HepG2 (cell line): ENCODE results near the gene PPP1R12B. TPM values are rescaled to one million over a fixed set of nuclear protein-coding genes. Genes with fewer than 3 reads are reported as not detected.
"Not testable (repeated sequence)": the region's sequence is repeated elsewhere in the genome, so short reads cannot be mapped to it uniquely, and the experiment has no call there.

ENCODE experiments used
- AHDC1 ChIP-seq: sonication (generic); formaldehyde crosslinking; IDR thresholded peaks from 2 replicates; pipeline ENCODE4 v1.5.1; 2020; ENCODE audit warnings: mild to moderate bottlenecking, missing genetic modification reagents, borderline replicate concordance
- ASH2L ChIP-seq: fragments of 300-600, 200-600 bp; sonication (generic); IDR thresholded peaks from 2 replicates; pipeline ENCODE4 v1.7.0; 2017; ENCODE audit warnings: low read depth, mild to moderate bottlenecking, moderate library complexity, mixed read lengths, low read length; ENCODE audit not compliant: insufficient read length
- EP300 ChIP-seq, 3 experiments: sonication (generic) in 1 of 3; formaldehyde crosslinking in 1 of 3; IDR thresholded peaks; 2 replicates each; pipeline versions ENCODE4 v1.5.1 to v1.6.1; 2011 to 2020; ENCODE audit warnings: low read depth in 2 of 3, low read length in 2 of 3, borderline replicate concordance in 1 of 3, improper control_type of control experiment in 1 of 3, mild to moderate bottlenecking in 1 of 3, missing genetic modification reagents in 1 of 3, moderate library complexity in 1 of 3
- GATAD2A ChIP-seq: IDR thresholded peaks from 2 replicates; pipeline ENCODE4 v1.6.1; 2016
- HOXA3 ChIP-seq: sonication (generic); formaldehyde crosslinking; IDR thresholded peaks from 2 replicates; pipeline ENCODE4 v1.5.0; 2020; ENCODE audit warnings: missing genetic modification reagents
- POGZ ChIP-seq: sonication (generic); formaldehyde crosslinking; IDR thresholded peaks from 2 replicates; pipeline ENCODE4 v1.4.0; 2020; ENCODE audit warnings: mild to moderate bottlenecking, missing genetic modification reagents
- RARG ChIP-seq: sonication (generic); formaldehyde crosslinking; IDR thresholded peaks from 2 replicates; pipeline ENCODE4 v1.4.0; 2020; ENCODE audit warnings: low read depth, mild to moderate bottlenecking, missing genetic modification reagents
- RXRB ChIP-seq: IDR thresholded peaks from 2 replicates; pipeline ENCODE4 v1.6.1; 2016; ENCODE audit warnings: borderline replicate concordance, missing genetic modification reagents, missing compliant biosample characterization
- SAP130 ChIP-seq: IDR thresholded peaks from 2 replicates; pipeline ENCODE4 v1.6.1; 2016; ENCODE audit warnings: low read depth
- SOX13 ChIP-seq, 3 experiments: fragments of 450-650 bp in 1 of 3; sonication (generic) in 1 of 3; formaldehyde crosslinking in 1 of 3; IDR thresholded peaks in 2 of 3; conservative IDR thresholded peaks in 1 of 3; 2 replicates each; pipeline versions ENCODE4 v1.5.0 to v1.6.1; 2016 to 2020; ENCODE audit warnings: antibody characterized with exemption in 1 of 3, mild to moderate bottlenecking in 1 of 3, missing compliant biosample characterization in 1 of 3, missing genetic modification reagents in 1 of 3, moderate library complexity in 1 of 3
- SOX6 ChIP-seq, 2 experiments: fragments of 450-650 bp in 1 of 2; sonication (generic) in 1 of 2; formaldehyde crosslinking in 1 of 2; IDR thresholded peaks; 2 replicates each; pipeline versions ENCODE4 v1.4.0 to v1.6.1; 2017 to 2020; ENCODE audit warnings: antibody characterized with exemption in 1 of 2, mild to moderate bottlenecking in 1 of 2, missing genetic modification reagents in 1 of 2
- TEAD3 ChIP-seq: optimal IDR thresholded peaks from 2 replicates; pipeline ENCODE3; 2016; ENCODE audit warnings: borderline replicate concordance
- ZMYM3 ChIP-seq: sonication (generic); formaldehyde crosslinking; IDR thresholded peaks from 2 replicates; pipeline ENCODE4 v1.5.1; 2020; ENCODE audit warnings: mild to moderate bottlenecking, missing genetic modification reagents
- ZNF460 ChIP-seq: sonication (generic); formaldehyde crosslinking; IDR thresholded peaks from 2 replicates; pipeline ENCODE4 v1.5.1; 2020; ENCODE audit warnings: missing genetic modification reagents, mild to moderate bottlenecking, borderline replicate concordance
- polyA plus RNA-seq, 8 experiments: library from polyadenylated mRNA; depleted of rRNA in 3 of 8; stranded (reverse) in 7 of 8; unstranded in 1 of 8; fragments of >200 nt; fragmentation: Illumina TruSeq in 4 of 8; extraction: Trizol in 4 of 8; gene quantifications; 2 replicates each; pipeline versions ENCODE4 v1.2.1 to v1.2.3, GENCODE V29; 2011 to 2016; ENCODE audit warnings: low read depth in 4 of 8, missing spikeins in 1 of 8, mixed read lengths in 1 of 8; ENCODE audit not compliant: insufficient read depth in 1 of 8
- total RNA-seq, 5 experiments: library from RNA; depleted of rRNA; stranded (reverse); fragments of >200 nt; fragmentation: Illumina TruSeq; extraction: Trizol; gene quantifications; 2 replicates each; pipeline ENCODE4 v1.2.3, GENCODE V29; 2016; ENCODE audit warnings: low read depth in 1 of 5
- TF ChIP-seq, protein P1 (sequence below): IDR thresholded peaks from 2 replicates; pipeline ENCODE4 v1.4.0; 2020; ENCODE audit warnings: mild to moderate bottlenecking, missing genetic modification reagents
- TF ChIP-seq, protein P2 (sequence below): sonication (generic); formaldehyde crosslinking; IDR thresholded peaks from 2 replicates; pipeline ENCODE4 v1.5.0; 2020; ENCODE audit warnings: mild to moderate bottlenecking, missing genetic modification reagents

PPP1R12B gene
- total and polyA plus RNA-seq, 2 of the 13 experiments (the other 11 are each of a cell fraction or from before 2014, with no cell fraction given), result 12.0 to 13.6 TPM

- peak in 1 of 2 experiments; percentile 44; a peak in 1 of 4 replicates for TF ChIP-seq EP300 (IDR thresholded peaks at IDR 0.05; ENCODE audit: low read depth in 2 of 2, low read length in 2 of 2)
- TF ChIP-seq EP300 (CRISPR knock-in tag; IDR thresholded peaks at IDR 0.05; ENCODE audit: borderline replicate concordance); SOX13 (IDR thresholded peaks at IDR 0.05); SOX6 (IDR thresholded peaks at IDR 0.05): not testable (repeated sequence)
- peak; percentile 51; the same call in 1 of the 2 replicates for TF ChIP-seq POGZ
- TF ChIP-seq HOXA3 (CRISPR knock-in tag), result peak; percentile 58; the same call in 1 of the 2 replicates
- peak; percentile 47; the same call in 1 of the 2 replicates for TF ChIP-seq RXRB (CRISPR knock-in tag)
- peak; percentile 62; the same call in 1 of the 2 replicates for TF ChIP-seq AHDC1 (CRISPR knock-in tag)
- peak; percentile 96 for TF ChIP-seq ZNF460
- 0 out of 2 replicates have a peak, but pooled peaks have one; percentile 18 for TF ChIP-seq RARG (CRISPR knock-in tag)
- peak; percentile 56 for TF ChIP-seq GATAD2A (CRISPR knock-in tag)
- TF ChIP-seq SOX13 (CRISPR knock-in tag; conservative IDR thresholded peaks at IDR 0.05 in 1 of 2, IDR thresholded peaks at IDR 0.05 in 1 of 2), result peak in 1 of 2 experiments; percentile 69; a peak in 1 of 4 replicates
- TF ChIP-seq, protein P1, sequence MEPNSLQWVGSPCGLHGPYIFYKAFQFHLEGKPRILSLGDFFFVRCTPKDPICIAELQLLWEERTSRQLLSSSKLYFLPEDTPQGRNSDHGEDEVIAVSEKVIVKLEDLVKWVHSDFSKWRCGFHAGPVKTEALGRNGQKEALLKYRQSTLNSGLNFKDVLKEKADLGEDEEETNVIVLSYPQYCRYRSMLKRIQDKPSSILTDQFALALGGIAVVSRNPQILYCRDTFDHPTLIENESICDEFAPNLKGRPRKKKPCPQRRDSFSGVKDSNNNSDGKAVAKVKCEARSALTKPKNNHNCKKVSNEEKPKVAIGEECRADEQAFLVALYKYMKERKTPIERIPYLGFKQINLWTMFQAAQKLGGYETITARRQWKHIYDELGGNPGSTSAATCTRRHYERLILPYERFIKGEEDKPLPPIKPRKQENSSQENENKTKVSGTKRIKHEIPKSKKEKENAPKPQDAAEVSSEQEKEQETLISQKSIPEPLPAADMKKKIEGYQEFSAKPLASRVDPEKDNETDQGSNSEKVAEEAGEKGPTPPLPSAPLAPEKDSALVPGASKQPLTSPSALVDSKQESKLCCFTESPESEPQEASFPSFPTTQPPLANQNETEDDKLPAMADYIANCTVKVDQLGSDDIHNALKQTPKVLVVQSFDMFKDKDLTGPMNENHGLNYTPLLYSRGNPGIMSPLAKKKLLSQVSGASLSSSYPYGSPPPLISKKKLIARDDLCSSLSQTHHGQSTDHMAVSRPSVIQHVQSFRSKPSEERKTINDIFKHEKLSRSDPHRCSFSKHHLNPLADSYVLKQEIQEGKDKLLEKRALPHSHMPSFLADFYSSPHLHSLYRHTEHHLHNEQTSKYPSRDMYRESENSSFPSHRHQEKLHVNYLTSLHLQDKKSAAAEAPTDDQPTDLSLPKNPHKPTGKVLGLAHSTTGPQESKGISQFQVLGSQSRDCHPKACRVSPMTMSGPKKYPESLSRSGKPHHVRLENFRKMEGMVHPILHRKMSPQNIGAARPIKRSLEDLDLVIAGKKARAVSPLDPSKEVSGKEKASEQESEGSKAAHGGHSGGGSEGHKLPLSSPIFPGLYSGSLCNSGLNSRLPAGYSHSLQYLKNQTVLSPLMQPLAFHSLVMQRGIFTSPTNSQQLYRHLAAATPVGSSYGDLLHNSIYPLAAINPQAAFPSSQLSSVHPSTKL (CRISPR knock-in tag), result peak; percentile 65
- TF ChIP-seq, protein P2, sequence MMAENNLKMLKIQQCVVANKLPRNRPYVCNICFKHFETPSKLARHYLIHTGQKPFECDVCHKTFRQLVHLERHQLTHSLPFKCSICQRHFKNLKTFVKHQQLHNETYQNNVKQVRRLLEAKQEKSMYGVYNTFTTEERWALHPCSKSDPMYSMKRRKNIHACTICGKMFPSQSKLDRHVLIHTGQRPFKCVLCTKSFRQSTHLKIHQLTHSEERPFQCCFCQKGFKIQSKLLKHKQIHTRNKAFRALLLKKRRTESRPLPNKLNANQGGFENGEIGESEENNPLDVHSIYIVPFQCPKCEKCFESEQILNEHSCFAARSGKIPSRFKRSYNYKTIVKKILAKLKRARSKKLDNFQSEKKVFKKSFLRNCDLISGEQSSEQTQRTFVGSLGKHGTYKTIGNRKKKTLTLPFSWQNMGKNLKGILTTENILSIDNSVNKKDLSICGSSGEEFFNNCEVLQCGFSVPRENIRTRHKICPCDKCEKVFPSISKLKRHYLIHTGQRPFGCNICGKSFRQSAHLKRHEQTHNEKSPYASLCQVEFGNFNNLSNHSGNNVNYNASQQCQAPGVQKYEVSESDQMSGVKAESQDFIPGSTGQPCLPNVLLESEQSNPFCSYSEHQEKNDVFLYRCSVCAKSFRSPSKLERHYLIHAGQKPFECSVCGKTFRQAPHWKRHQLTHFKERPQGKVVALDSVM (CRISPR knock-in tag), result peak; percentile 93
- TF ChIP-seq TEAD3, result peak; percentile 12
- TF ChIP-seq SOX6 (CRISPR knock-in tag; IDR thresholded peaks at IDR 0.05), result peak; percentile 60
- peak; percentile 95 for TF ChIP-seq ZMYM3 (CRISPR knock-in tag)
- peak; percentile 50 for TF ChIP-seq ASH2L
- peak; percentile 63 for TF ChIP-seq SAP130 (CRISPR knock-in tag)
Observed at GRCh38 chr1:202352583-202353197, 4.2 kb downstream of the PPP1R12B start (continued).
